A673 (cell line): ENCODE measurements around the gene GGT7. TPM values are rescaled to one million over a fixed set of nuclear protein-coding genes. Genes with fewer than 3 reads are reported as not detected.

Experiments
- BruUV-seq: library from RNA; stranded (reverse); fragments of 400-500 nt; replicated peaks from 2 replicates; lab custom pipeline; 2021; lab: Mats Ljungman, UMichigan
- CTCF ChIA-PET: fragments of 300-600 bp; sonication (Branson Sonifier 250); formaldehyde crosslinking; loops from one replicate; lab custom pipeline; 2022; ENCODE audit warnings: antibody characterized with exemption; lab: Charles Lee
- POLR2A ChIA-PET: fragments of 300-600 bp; sonication (Branson Sonifier 250); formaldehyde crosslinking; loops from one replicate; lab custom pipeline; 2022; ENCODE audit warnings: antibody characterized with exemption; ENCODE audit not compliant: low non-redundant PET; lab: Charles Lee
- DNase-seq: peaks from one replicate; pipeline ENCODE4 v3.0.0-alpha.2; 2015; ENCODE audit warnings: low spot score
- H3K27ac ChIP-seq: fragments of 200-600 bp; sonication (generic); 2 replicates; pipeline ENCODE4 v1.5.1; 2016; ENCODE audit warnings: mixed run types, low read depth, mild to moderate bottlenecking, mixed read lengths, antibody characterized with exemption, low read length; ENCODE audit not compliant: poor library complexity, severe bottlenecking
- H3K27me3 ChIP-seq: fragments of 200-600 bp; sonication (generic); replicated peaks from 2 replicates; pipeline ENCODE4 v1.6.1; 2017; ENCODE audit warnings: mixed run types, low read depth, mild to moderate bottlenecking, mixed read lengths, antibody characterized with exemption, low read length; ENCODE audit not compliant: insufficient read depth, poor library complexity
- H3K36me3 ChIP-seq: fragments of 200-600 bp; sonication (generic); 2 replicates; pipeline ENCODE4 v1.6.1; 2016; ENCODE audit warnings: mixed run types, mild to moderate bottlenecking, mixed read lengths, antibody characterized with exemption, low read length; ENCODE audit not compliant: insufficient read depth, poor library complexity, severe bottlenecking
- H3K4me1 ChIP-seq: fragments of 200-600 bp; sonication (generic); 2 replicates; pipeline ENCODE4 v1.6.1; 2017; ENCODE audit warnings: mixed run types, mild to moderate bottlenecking, mixed read lengths, antibody characterized with exemption, low read length; ENCODE audit not compliant: insufficient read depth, poor library complexity, severe bottlenecking
- H3K4me3 ChIP-seq: fragments of 200-600 bp; sonication (generic); 2 replicates; pipeline ENCODE4 v1.5.1; 2016; ENCODE audit warnings: low read depth, mixed run types, mild to moderate bottlenecking, mixed read lengths, low read length; ENCODE audit not compliant: poor library complexity, severe bottlenecking
- H3K9me3 ChIP-seq: fragments of 200-600 bp; sonication (generic); 2 replicates; pipeline ENCODE4 v1.6.1; 2016; ENCODE audit warnings: mixed run types, low read depth, mild to moderate bottlenecking, mixed read lengths, antibody characterized with exemption, low read length; ENCODE audit not compliant: poor library complexity, severe bottlenecking
- CTCF ChIP-seq: fragments of 300-800, 200-600 bp; sonication (generic); conservative IDR thresholded peaks from 2 replicates; pipeline ENCODE4 v1.5.1; 2017; ENCODE audit warnings: low read depth, mild to moderate bottlenecking, antibody characterized with exemption, low read length, moderate library complexity, mixed read lengths
- EZH2 ChIP-seq: fragments of 200-600 bp; sonication (generic); IDR thresholded peaks from 2 replicates; pipeline ENCODE4 v1.6.1; 2017; ENCODE audit warnings: borderline replicate concordance, low read depth, mild to moderate bottlenecking, mixed read lengths, antibody characterized with exemption, low read length; ENCODE audit not compliant: poor library complexity, severe bottlenecking
- intact Hi-C: fragments of 100-400 bp; cut with micrococcal nuclease; formaldehyde crosslinking; loops from one replicate; pipeline ENCODE4 v1.10.0; 2022; ENCODE audit not compliant: unreplicated experiment
- total RNA-seq: library from RNA; stranded (reverse); gene quantifications from 2 replicates; pipeline ENCODE4 v1.2.3, GENCODE V29; 2021

Gene GGT7
- total RNA-seq, 1 experiment from 2014 or later = 14.1 TPM

DNA sequence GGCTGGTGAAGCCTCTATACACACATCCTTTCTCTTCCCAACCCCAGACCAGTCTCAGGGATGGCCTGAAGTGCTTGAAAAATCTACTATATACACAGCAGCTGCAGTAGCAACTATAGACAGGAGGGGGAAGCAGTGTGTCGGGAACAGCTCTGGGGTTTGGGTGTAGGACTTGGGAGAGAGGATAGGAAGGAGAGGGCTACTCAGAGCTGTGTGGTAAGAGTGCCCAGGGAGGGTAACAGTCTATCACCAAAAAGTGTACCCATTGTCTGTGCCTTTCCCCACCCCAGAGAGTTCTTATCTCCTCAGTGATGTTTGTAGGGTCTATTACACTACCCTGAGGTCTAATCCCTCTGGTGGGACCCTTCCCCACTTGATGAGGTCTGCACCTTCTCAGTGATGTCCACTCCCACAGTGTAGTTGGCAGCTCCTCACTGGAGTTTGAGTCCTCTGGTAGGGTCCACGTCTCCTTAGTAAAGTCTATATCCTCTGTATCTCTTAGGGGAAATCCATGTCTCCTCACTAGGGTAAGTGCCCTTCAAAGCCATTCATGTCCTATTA lies 1.5 kb upstream of the GGT7 start:
- BruUV-seq = no TSS peak
- no peaks in the 10 kb centered on the region for H3K9me3 ChIP-seq
- H3K4me3 ChIP-seq = no peak overlapping the region
- intact Hi-C loops = loop anchor here (1.0 to 10.0 kb wide), 4 partner anchors 86 to 334 kb away; partner anchors contain the start of genes EDEM2 and TRPC4AP
- no peaks in the 10 kb centered on the region for H3K36me3 ChIP-seq
- H3K27me3 ChIP-seq = no peaks in the 10 kb centered on the region
- H3K27ac ChIP-seq = peak overlapping the region; percentile 34
- TF ChIP-seq CTCF (peak; percentile 95), EZH2 (no peak)
- peaks cover 27% of the 10 kb centered on the region for H3K4me1 ChIP-seq
- DNase-seq = peak; percentile 92
- POLR2A ChIA-PET = no interaction called here
- CTCF ChIA-PET = interaction anchor here (0.6 to 1.2 kb wide), 7 partner anchors 74 to 293 kb away, joined by 3 to 9 read pairs (median 4); partner anchors contain the start of genes EDEM2, GSS and MYH7B

GRCh38 chr20:34873583-34874093 lies 982 bp upstream of the GGT7 start:
- CTCF ChIA-PET = interaction anchor here (0.6 to 1.2 kb wide), 6 partner anchors 82 to 294 kb away, joined by 3 to 9 read pairs (median 5); partner anchors contain the start of genes EDEM2, GSS and MYH7B
- Histone ChIP-seq H3K4me1 (peaks cover 27% of the 10 kb centered on the region), H3K27me3 (no peaks in the 10 kb centered on the region), H3K36me3 (no peaks in the 10 kb centered on the region), H3K4me3 (peak overlapping the region; percentile 69), H3K9me3 (no peaks in the 10 kb centered on the region), H3K27ac (no peak overlapping the region)
- DNase-seq = no peak
- intact Hi-C loops = loop anchor here (1.0 to 10.0 kb wide), 4 partner anchors 87 to 335 kb away; partner anchors contain the start of genes EDEM2 and TRPC4AP
- POLR2A ChIA-PET = no interaction called here
- TF ChIP-seq EZH2 = no peak
- no peak for TF ChIP-seq CTCF
- no TSS peak for BruUV-seq

DNA sequence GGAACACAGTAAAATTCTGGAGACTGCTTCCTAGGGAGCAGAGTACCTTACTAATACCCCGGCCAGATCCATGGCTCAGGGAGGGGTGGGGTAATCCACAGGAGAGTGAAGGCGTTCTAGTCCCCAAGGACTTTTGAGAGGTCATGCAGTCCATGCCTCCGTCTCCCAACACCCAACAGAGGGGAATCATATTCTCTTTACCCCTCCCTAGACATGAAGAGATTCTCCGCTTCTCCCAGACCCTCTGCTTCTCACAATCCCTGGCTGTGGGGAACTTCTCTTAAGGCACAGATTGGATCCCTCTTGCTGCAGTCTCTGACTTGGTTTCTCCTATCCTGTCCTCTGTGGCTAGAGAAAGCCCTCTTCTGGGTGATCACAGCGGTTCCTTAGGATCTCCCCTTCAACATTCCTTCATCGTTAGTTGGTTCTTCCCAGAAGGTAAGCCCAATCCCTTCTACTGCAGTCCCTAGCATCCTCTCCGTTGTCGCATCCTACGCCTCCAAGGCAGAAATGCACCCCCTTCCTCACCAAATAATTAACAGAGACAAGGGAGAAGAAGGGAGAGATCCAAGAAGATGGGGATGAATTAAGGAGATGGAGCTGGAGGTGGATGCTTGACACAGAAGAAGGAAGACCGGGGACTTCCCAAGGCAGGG lies 562 bp downstream of the GGT7 start:
- BruUV-seq = no TSS peak
- Histone ChIP-seq H3K4me1 (peaks cover 19% of the 10 kb centered on the region), H3K27ac (no peak overlapping the region), H3K36me3 (no peaks in the 10 kb centered on the region), H3K4me3 (peak overlapping the region; percentile 69), H3K9me3 (no peaks in the 10 kb centered on the region), H3K27me3 (no peaks in the 10 kb centered on the region)
- ChIA-PET CTCF (interaction anchor here (0.7 kb wide), 1 partner anchor 352 kb away, joined by 3 read pairs; no protein-coding TSS in a partner anchor), POLR2A (no interaction called here)
- intact Hi-C loops = loop anchor here (10.0 kb wide), 2 partner anchors 223 to 273 kb away; partner anchors contain the start of genes EDEM2 and TRPC4AP
- DNase-seq = no peak
- TF ChIP-seq EZH2 (no peak), CTCF (no peak)
